K562 (cell line): ENCODE data around the gene FRMD5. TPM values are rescaled to one million over a fixed set of nuclear protein-coding genes. Genes with fewer than 3 reads are reported as not detected.

Source experiments
- ATAC-seq: fragments of 200-7000 bp; cut with Tn5 transposase; 3 replicates; pipeline ENCODE4 v1.9.1; 2020; ENCODE audit warnings: moderate library complexity
- BruUV-seq: library from RNA; stranded (reverse); fragments of 400-500 nt; replicated peaks from 2 replicates; lab custom pipeline; 2021; lab: Mats Ljungman, UMichigan
- CTCF ChIA-PET: fragments of 300-600 bp; formaldehyde crosslinking; extraction: SDS; loops from one replicate; lab custom pipeline; 2021; ENCODE audit warnings: low intra/inter-chr PET ratio; lab: Yijun Ruan, JAX
- POLR2A ChIA-PET: fragments of 300-600, 350-650 bp; sonication (Branson Sonifier 250); formaldehyde crosslinking; extraction: SDS; loops from one replicate; lab custom pipeline; 2021; ENCODE audit warnings: antibody characterized with exemption, inconsistent platforms; lab: Yijun Ruan, JAX
- DNase-seq, 4 experiments: peaks; one replicate each; pipeline versions ENCODE4 v3.0.0 to v3.0.0-alpha.2; 2011 to 2018; ENCODE audit warnings: low spot score in 3 of 4, mixed read lengths in 3 of 4; ENCODE audit errors: extremely low read depth in 1 of 4
- FAIRE-seq: peaks from 2 replicates; lab custom pipeline; 2011; peaks lifted over from hg19 to GRCh38; lab: Jason Lieb, UNC
- H2AFZ ChIP-seq: 2 replicates; pipeline ENCODE4 v1.6.0; 2011; ENCODE audit warnings: low read depth, low read length, control low read depth, inconsistent platforms
- H3K27ac ChIP-seq: fragments of 200-600 bp; 3 replicates; pipeline ENCODE4 v1.8.0; 2011; ENCODE audit warnings: low read depth, mild to moderate bottlenecking, control low read depth, inconsistent platforms, low read length, moderate library complexity, mixed read lengths; ENCODE audit errors: extremely low read depth
- H3K27me3 ChIP-seq, 2 experiments: fragments of 300-600 bp in 1 of 2; 2 replicates in 1 of 2; 3 replicates in 1 of 2; pipeline versions ENCODE4 v1.6.0 to v1.8.0; 2011; ENCODE audit warnings: inconsistent platforms in 2 of 2, low read length in 2 of 2, mild to moderate bottlenecking in 1 of 2, mixed read lengths in 1 of 2, moderate library complexity in 1 of 2; ENCODE audit not compliant: control insufficient read depth in 2 of 2, insufficient read depth in 2 of 2
- H3K36me3 ChIP-seq: fragments of 300-600 bp; 3 replicates; pipeline ENCODE4 v1.8.0; 2011; ENCODE audit warnings: mild to moderate bottlenecking, low read length, inconsistent platforms; ENCODE audit not compliant: control insufficient read depth, insufficient read depth
- H3K4me1 ChIP-seq, 2 experiments: fragments of 200-600 bp in 1 of 2; replicated peaks in 1 of 2; 2 replicates in 1 of 2; 3 replicates in 1 of 2; pipeline versions ENCODE4 v1.5.1 to v1.8.0; 2011; ENCODE audit warnings: inconsistent platforms in 2 of 2, low read length in 2 of 2, mild to moderate bottlenecking in 1 of 2, mixed read lengths in 1 of 2, moderate library complexity in 1 of 2; ENCODE audit not compliant: control insufficient read depth in 2 of 2, insufficient read depth in 2 of 2
- H3K4me2 ChIP-seq: 2 replicates; pipeline ENCODE4 v1.6.1; 2011; ENCODE audit warnings: low read length, control low read depth, inconsistent platforms, mixed read lengths; ENCODE audit not compliant: insufficient read depth
- H3K4me3 ChIP-seq: fragments of 200-600 bp; sonication (generic), shearing (Covaris generic); 2 replicates; pipeline ENCODE4 v1.5.1; 2016; ENCODE audit warnings: control low read depth, inconsistent platforms
- H3K79me2 ChIP-seq: fragments of 200-600 bp; 3 replicates; pipeline ENCODE4 v1.8.0; 2011; ENCODE audit warnings: low read length, inconsistent platforms; ENCODE audit not compliant: control insufficient read depth, insufficient read depth
- H3K9ac ChIP-seq, 2 experiments: 2 replicates each; pipeline versions ENCODE4 v1.6.0 to v1.6.1; 2011; ENCODE audit warnings: low read depth in 2 of 2, low read length in 2 of 2, control low read depth in 1 of 2, inconsistent platforms in 1 of 2, mild to moderate bottlenecking in 1 of 2, mixed read lengths in 1 of 2; ENCODE audit not compliant: insufficient read depth in 1 of 2
- H3K9me1 ChIP-seq: one replicate; pipeline ENCODE4 v1.6.0; 2011; ENCODE audit warnings: inconsistent platforms, mild to moderate bottlenecking, low read length, moderate library complexity; ENCODE audit not compliant: control insufficient read depth, insufficient read depth
- H3K9me3 ChIP-seq: replicated peaks from 2 replicates; pipeline ENCODE4 v1.5.1; 2011; ENCODE audit warnings: low read depth, low read length, inconsistent platforms; ENCODE audit not compliant: control insufficient read depth, insufficient read depth
- H4K20me1 ChIP-seq: replicated peaks from 2 replicates; pipeline ENCODE4 v1.6.1; 2011; ENCODE audit warnings: low read length, inconsistent platforms, mixed read lengths; ENCODE audit not compliant: control insufficient read depth, insufficient read depth
- C11orf30 ChIP-seq: fragments of 450-650 bp; IDR thresholded peaks from 2 replicates; pipeline ENCODE4 v1.6.1; 2016; ENCODE audit warnings: low read depth, mild to moderate bottlenecking
- CBX1 ChIP-seq: sonication (generic); IDR thresholded peaks from 2 replicates; pipeline ENCODE4 v1.6.1; 2016; ENCODE audit warnings: antibody characterized with exemption, low read depth, mild to moderate bottlenecking
- KLF1 ChIP-seq: fragments of 450-650 bp; IDR thresholded peaks from 2 replicates; pipeline ENCODE4 v1.6.1; 2016; ENCODE audit warnings: missing genetic modification characterization, missing compliant biosample characterization
- MAFG ChIP-seq: fragments of 450-650 bp; conservative IDR thresholded peaks from 2 replicates; pipeline ENCODE4 v1.6.1; 2016; ENCODE audit warnings: missing genetic modification characterization, missing compliant biosample characterization
- MAFK ChIP-seq: IDR thresholded peaks from 2 replicates; pipeline ENCODE4 v1.6.1; 2011; ENCODE audit warnings: low read length, improper control_type of control experiment
- MED1 ChIP-seq: sonication (generic); formaldehyde crosslinking; IDR thresholded peaks from 2 replicates; pipeline ENCODE4 v1.8.1; 2023; ENCODE audit warnings: missing genetic modification reagents, borderline replicate concordance
- MEIS2 ChIP-seq: fragments of 450-650 bp; IDR thresholded peaks from 2 replicates; pipeline ENCODE4 v1.6.1; 2014; ENCODE audit warnings: mild to moderate bottlenecking; ENCODE audit not compliant: partially characterized antibody
- ZBED1 ChIP-seq: IDR thresholded peaks from 2 replicates; pipeline ENCODE4 v1.6.1; 2014
- ZNF316 ChIP-seq: fragments of 450-650 bp; IDR thresholded peaks from 2 replicates; pipeline ENCODE4 v1.6.1; 2016
- ZNF398 ChIP-seq: fragments of 250-450 bp; sonication (Bioruptor Pico); IDR thresholded peaks from 2 replicates; pipeline ENCODE4 v1.8.0; 2021; ENCODE audit warnings: moderate library complexity, mild to moderate bottlenecking, inconsistent platforms
- ZNF41 ChIP-seq: fragments of 250-450 bp; sonication (Bioruptor Pico); conservative IDR thresholded peaks from 2 replicates; pipeline ENCODE4 v1.4.0; 2020; ENCODE audit warnings: mild to moderate bottlenecking
- ZSCAN29 ChIP-seq: fragments of 450-650 bp; IDR thresholded peaks from 2 replicates; pipeline ENCODE4 v1.6.1; 2017
- WGBS: fragments of 100-300 bp; shearing (Covaris generic); methylation state at CpG from one replicate; pipeline ENCODE4 v1.1.6; 2016; ENCODE audit warnings: low coverage, mixed read lengths; ENCODE audit not compliant: insufficient coverage; ENCODE audit errors: missing lambda C conversion rate; 5-methylcytosine and 5-hydroxymethylcytosine counted together
- in situ Hi-C: fragments of 300-500 bp; cut with MboI; formaldehyde crosslinking; loops from 4 replicates; pipeline ENCODE4 v1.15.0; 2018; ENCODE audit warnings: inconsistent platforms, mixed read lengths
- intact Hi-C: fragments of 100-400 bp; cut with micrococcal nuclease; formaldehyde crosslinking; loops from 2 replicates; pipeline ENCODE4 v1.14.2; 2022
- polyA plus RNA-seq, 8 experiments: library from polyadenylated mRNA; depleted of rRNA in 4 of 8; stranded (reverse) in 5 of 8; unstranded in 3 of 8; fragments of >200 nt; fragmentation: Nextera tagmentation in 2 of 8; fragmentation: Illumina TruSeq in 1 of 8; extraction: Ambion mirVana in 2 of 8; extraction: Trizol in 1 of 8; gene quantifications; 2 replicates each; pipeline versions ENCODE4 v1.2.1 to v1.2.3, GENCODE V29; 2011 to 2014; ENCODE audit warnings: inconsistent platforms in 1 of 8, missing spikeins in 1 of 8
- total RNA-seq, 7 experiments: library from RNA; depleted of rRNA in 6 of 7; stranded (reverse); fragments of >200 nt in 6 of 7; fragmentation: Illumina TruSeq in 2 of 7; extraction: Trizol in 2 of 7; gene quantifications; 2 replicates each; pipeline versions ENCODE4 v1.2.1 to v1.2.3, GENCODE V29; 2011 to 2021; ENCODE audit warnings: low replicate concordance in 1 of 7

FRMD5 gene
- total and polyA plus RNA-seq, 9 of the 15 experiments (the other 6 are each of a cell fraction or from before 2014, with no cell fraction given) = 0.13 to 0.38 TPM; not detected in 7

DNA sequence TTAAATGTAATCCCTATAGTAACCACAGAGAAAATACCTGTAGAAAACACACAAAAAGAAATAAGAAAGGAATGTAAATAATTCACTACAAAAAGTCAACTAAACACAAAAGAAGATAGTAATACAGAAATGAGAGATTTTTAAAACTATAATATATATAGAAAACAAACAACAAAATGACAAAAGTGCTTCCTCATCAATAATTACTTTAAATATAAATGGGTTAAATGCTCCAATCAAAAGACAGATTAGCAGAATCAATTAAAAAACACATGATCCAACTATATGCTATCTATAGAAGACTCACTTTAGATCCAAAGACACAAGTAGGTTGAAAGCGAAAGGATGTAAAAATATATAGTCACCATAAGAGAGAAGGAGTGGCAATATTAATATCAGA, 45.8 kb downstream of the FRMD5 start:
- no peak overlapping the region for H3K27ac ChIP-seq
- TF ChIP-seq ZNF316 = peak; percentile 91
- TF ChIP-seq C11orf30 = peak; percentile 79
- TF ChIP-seq MED1 (CRISPR knock-in tag) = no peak
- TF ChIP-seq ZNF41 = no peak
- TF ChIP-seq ZBED1 = no peak
- peak; percentile 17; the same call in 1 of the 2 replicates for TF ChIP-seq MAFK
- no peak for TF ChIP-seq CBX1
- no peak for TF ChIP-seq ZNF398
- TF ChIP-seq MEIS2 = no peak
- TF ChIP-seq KLF1 (tag) = no peak
- no peak for TF ChIP-seq ZSCAN29
- TF ChIP-seq MAFG (tag) = peak; percentile 52; the same call in 1 of the 2 replicates
- BruUV-seq = no TSS peak
- H3K36me3 ChIP-seq = no peaks in the 10 kb centered on the region
- in situ Hi-C loops = no loop called here
- ATAC-seq (no peak), DNase-seq (no peak), FAIRE-seq (no peak)
- H3K4me3 ChIP-seq = no peak overlapping the region
- no peaks in the 10 kb centered on the region for H4K20me1 ChIP-seq
- H3K79me2 ChIP-seq = no peaks in the 10 kb centered on the region
- WGBS = 0% methylated on average over 1 of the region's 1 CpG
- H3K4me2 ChIP-seq = no peak overlapping the region
- POLR2A ChIA-PET = no interaction called here
- H3K4me1 ChIP-seq = no peaks in the 10 kb centered on the region
- no peaks in the 10 kb centered on the region for H3K9me1 ChIP-seq
- CTCF ChIA-PET = no interaction called here
- peaks cover 0 to 4% of the 10 kb centered on the region in 2 experiments; a peak in 2 of 5 replicates for H3K27me3 ChIP-seq
- no peak overlapping the region for H3K9ac ChIP-seq
- intact Hi-C loops = no loop called here
- no peaks in the 10 kb centered on the region for H3K9me3 ChIP-seq
- no peak overlapping the region for H2AFZ ChIP-seq
